UCSD-AML1 (cell line): ENCODE data around the gene EFHD2.
"Not testable (repeated sequence)": the region's sequence is repeated elsewhere in the genome, so short reads cannot be mapped to it uniquely, and the experiment has no call there.

Experiments
- DNase-seq: peaks from one replicate; lab custom pipeline; 2025; ENCODE audit not compliant: unreplicated experiment; lab: John Stamatoyannopoulos, UW

EFHD2 gene

DNA sequence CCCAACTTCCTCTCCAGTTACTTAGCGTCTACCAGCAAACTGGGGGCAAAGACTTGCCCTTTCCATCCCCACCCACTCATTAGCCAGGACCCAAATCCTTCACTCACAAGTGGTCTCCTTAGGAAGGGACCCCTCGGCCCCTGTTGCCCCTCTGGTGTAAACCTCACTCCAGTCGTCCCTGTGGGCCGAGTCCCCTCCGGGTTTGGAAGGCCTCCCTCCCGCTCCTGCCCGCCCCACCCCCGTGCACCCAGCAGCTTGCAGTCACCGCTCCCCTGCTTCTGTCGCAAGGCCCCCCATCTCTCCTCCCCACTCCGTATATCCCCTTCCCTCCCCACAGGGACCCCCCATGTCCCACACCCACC lies 1.2 kb downstream of the EFHD2 start:
- no peak for DNase-seq

DNA sequence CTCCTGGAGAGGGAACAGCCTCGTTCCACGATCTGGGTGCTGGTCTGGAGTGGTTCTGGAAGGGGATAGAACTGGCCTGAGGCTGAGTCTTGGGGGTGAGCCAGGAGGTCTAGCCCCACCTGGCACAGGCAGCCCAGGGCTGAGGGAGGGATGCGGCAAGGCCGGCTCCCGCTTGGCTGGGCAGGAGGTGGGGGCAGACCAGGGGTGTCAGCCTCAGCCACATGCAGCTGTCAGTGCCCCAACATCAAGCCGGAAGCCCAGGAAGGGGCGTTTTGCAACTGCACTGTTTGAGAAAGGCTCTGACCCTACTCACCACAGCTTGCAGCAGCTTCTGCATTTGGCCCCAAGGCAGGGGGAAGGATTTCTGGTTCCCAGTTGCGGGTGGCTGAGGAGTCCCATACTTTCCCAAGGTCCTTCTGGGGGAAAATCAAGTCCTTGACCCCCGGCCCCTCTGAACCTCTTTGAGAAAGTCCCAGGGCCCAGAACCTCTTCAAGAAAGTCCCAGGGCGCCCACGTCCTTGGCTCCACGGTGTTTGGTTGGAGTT lies 2.0 kb downstream of the EFHD2 start:
- DNase-seq, result peak; percentile 78

DNA sequence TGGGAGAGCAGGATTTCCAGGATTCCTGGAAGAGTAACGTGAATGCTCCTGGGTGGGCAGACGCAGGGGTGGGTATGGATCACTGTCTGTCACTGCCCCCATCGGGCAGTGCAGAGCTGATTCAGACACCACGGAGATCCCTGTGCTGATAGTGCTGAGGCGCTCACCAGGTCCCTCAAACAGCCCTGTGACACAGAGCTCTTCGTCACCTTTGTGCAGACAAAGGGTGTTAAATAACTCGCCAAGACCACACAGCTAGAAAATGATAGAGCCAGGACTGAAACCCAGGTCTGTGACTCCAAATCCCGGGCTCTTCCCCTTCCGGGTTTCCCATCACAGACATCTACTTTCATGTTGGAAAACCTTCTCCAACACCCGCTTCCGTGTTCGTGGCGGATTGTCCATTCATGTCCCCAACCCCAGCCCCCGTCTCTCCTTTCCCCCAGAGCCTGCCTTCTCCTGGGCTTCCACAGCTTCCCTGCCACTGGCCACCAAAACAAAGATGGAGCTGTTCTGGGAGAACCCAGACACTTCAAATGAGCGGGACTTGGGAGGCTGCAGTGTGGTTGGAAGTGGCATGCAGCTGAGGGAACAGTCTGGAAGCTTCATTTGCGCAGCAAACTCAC lies 2.6 kb downstream of the EFHD2 start:
- no peak for DNase-seq

DNA sequence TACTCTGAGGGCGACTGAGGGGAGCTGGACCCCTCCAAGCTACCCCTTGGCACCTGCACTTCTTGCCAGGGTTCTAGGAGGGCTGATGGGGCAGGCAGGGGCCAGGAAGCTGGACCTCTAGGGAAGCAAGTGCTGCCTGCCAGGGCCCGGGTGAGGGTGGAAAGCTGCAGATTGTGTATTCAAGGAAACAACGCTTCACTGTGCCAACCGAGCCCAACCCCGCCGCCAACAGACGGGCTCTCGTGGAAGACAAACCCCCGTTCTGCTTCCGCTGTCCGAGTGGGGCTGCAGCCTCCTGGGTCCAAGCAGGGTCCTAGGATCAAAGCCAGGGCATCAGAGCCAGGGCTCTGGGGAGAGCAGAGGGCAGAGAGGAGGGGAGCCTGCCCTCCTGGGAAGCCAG lies 3.2 kb downstream of the EFHD2 start:
- no peak for DNase-seq

DNA sequence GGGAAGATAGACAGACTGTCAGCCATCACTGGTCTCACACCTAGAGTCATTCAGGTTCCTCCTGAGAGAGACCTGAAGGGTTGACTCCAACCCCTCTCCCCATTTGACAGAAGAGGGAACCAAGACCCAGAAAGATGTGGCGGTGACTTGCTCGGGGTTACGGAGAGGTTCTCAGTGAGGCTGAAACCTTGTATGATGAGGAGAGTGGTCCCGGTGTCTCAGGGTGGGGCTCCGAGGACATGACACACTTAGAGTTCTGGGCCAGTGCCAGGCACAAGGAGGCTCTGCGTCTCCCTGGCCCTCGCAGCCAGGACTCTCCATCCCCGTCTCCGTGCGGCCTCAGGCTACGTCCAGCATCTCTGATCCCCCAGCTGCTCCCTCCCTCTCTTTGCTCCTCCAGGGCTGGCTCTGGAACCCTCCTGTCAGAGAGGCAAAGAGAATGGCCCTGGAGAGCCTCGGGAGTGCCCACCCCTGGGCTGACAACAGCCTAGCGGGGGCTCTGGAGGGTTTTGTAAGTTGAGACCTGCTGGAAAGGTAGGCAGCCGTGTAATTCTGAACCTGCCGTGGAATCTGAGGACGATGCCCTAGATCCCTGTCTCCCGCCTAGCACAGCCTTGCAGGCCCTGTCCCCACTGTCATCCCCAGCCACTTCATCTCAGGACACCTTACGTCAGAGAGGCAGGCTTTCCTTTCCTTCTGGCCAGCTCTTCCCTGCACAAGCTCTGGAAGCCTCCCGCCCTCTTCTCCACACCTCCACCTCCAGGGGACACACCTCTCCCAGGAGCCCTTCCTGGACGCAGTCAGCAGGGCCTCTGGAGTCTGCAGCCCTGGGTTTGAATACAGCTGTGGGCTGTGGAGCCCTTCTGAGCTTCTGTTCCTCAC lies 4.1 kb downstream of the EFHD2 start:
- no peak for DNase-seq

DNA sequence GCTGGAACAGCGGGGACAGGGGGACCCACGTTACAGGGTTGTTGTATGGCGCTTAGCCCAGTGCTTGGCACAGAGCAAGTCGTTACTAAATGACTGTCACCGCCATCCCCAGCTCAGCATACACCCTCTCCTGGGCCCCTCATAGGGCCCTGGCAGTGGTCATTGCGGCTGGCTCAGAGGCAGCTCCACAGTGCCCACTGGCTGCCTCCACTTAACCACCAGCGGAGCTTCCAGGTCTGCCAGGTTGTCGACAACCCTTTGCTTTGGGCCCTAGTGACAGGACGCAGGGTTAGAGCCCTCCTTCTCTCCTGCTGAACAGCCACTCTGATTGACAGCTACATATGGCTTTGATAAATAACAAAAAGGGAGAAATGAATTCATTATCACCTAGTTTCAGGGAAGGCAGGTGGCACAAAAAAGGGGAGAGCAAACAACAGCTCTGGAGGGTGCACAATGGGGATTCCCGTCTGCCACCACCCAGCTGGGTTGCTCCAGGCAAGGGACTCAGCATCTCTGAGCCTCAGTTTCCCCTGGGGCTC lies 4.8 kb downstream of the EFHD2 start:
- DNase-seq, result no peak

DNA sequence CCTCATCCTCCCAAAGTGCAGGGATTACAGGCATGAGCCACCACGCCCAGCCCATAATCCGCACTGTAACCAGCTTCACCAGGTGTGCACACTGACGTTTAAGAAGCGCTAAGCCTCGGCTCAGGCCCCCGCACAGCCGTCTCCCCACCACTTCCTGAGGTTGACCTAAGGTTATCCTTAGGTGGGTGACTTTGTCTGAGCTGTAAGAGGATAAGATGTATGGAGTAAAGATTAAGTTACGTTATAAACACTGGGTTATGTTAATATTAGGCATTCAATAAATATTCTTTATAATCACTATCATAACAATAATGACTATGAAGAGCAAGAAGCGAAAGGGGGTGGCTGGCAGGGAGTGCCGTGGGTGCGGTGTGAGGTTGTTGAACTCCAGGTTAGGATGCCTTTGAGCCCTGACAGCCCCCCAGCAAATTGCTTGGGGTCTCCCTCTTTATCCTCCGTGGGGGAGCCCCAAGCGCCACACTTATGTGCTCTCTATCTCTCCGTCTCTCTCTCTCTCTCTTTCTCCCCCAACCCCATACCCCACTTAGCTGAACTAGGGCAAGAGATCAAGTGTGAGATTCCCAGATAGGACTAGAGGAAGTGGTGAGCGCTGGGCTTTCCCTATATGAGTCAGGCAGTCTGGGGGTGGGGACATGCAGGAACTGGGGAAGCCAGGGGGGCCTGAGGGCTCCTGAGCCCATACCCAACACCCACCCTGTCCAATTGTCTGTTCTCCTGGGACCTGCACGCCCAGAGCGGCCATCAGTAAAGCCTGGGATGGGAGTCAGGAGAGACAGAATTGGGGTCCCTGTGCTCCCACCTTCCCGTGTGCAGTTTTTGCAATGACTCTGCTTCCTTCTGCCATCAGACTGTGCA lies 7.6 kb downstream of the EFHD2 start:
- peak; percentile 64 for DNase-seq

DNA sequence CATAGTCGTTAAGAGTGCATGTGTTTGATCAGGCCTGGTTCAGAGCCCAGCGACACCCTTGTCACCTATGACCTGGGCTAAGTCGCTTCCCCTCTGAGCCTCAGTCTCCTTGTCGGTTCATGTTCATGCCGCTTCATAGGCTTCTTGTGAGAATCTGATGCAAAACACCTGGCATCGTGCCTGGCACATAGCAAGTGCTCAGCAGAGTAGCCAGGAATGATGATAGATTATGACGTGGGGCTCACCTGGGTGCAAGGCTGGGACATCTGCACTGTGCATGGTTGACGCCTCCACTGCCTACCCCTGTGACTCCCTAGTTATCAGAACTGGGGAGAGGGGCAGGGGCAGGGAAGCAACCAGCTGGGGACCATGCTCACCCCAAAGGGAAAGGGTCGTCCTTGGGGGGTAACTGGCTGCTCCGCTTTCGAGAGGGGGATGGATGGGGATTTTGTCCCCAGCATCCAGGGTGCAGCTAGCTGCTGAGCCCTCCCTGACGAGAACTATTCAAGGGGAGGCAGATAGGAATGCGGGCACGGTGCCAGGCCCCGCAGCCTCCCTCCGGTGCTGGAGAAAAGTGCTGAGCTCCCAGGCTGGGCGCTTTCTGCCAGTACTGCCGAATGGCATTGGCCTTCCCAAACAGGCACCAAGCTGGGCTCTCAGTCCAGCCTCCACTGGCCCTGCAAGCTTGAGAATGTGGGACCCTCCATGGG lies 9.3 kb downstream of the EFHD2 start:
- DNase-seq, result no peak

DNA sequence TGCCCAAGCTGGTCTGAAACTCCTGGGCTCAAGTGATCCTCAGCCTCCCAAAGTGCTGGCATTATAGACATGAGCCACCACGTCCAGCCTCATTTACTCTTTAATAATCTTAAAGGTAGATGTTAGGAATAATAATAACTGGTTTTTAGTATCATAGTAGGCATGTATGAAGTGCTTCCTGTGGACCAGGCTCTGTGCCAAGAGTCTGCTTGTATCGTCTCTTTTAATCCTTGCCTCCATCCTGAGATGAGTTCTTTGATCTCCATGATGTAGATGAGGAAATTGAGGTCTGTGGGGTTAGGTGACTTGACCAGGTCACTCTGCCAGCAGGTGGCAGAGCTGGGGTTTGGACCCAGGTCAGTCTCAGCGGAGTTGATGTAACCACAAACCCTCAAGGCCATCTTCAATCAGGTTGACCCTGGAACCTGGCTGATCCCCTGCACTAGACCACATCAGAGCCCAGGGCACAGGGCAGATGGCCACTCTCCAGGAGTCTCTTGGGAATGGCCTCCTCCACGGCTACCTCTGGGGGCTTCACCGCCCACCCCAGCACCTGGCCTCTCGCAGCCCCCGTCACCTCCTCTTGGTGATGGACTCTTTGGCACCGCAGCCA lies 11.3 kb downstream of the EFHD2 start:
- no peak for DNase-seq

DNA sequence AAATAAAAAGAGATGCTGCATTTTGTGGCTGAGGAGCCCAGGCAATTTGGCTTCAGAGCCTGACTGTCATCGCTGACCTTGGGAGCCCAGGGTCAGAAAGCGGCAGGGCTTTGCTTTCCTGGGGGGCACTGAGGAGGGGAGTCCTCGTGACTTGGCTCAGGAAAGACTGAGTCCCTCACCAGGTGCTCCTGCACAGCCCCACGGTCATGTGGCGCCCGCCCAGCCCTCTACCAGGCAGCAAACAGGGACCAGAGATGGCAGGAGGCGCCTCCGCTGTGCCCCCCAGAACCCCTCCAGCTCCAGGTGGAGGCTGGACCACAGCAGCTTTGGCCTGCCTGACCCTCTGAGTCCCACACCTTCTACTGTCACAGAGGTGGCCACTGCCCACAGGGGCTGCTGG lies 13.2 kb downstream of the EFHD2 start:
- no peak for DNase-seq

DNA sequence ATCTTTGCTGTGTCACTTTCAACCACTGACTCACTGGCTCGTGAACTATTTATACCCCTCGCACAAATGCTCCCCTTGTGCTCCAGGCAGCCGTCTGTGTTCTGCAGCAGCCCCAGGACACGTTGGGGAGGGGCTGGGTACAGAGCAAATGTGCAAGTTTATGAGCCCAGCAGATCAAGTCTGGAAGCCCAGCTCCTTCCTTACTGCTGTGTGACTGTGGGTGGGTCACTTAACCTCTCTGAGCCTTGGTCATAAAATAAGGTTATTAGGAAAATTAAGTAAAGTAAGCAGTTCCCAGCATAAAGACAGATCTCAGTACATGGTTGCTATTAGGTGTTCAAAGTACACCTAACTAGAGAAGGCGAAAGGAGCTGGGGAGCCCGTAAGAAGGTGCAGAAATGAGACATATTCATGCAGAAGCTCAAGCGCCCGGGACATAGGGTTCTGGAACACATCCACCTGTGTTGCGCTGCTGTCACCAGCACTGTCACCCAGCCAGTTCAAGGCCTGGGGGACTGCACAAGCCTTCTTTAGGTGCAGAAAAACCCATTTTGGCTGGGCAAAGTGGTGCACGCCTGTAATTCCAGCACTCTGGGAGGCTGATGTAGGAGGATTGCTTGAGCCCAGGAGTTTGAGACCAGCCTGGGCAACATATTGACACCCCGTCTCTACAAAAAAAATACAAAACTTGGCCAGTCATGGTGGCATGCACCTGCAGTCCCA lies 13.8 kb downstream of the EFHD2 start:
- DNase-seq, result no peak

DNA sequence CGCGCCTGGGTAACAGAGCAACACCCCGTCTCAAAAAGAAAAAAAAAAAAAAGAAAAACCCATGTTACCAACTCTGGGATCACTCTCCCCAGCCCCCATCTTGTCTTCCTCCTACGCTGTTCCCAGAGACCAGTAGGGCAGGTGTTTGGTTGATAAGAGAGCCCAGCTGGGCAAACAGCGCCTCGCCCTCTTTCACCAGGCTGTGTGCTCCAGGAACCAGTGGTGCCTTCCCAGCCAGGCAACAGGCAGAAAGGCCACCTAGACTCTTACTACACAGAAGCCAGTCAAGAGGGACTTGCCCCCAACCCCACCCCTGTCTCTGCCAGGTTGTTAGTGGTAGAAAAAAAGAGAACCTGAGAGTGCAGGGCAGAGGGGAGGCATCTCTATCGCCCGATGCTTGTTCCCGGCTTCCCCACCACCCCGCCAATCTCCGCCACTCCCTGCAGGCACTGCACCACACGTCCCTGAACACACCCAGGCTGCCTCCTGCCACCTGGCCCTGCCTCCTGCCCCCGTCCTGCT lies 14.5 kb downstream of the EFHD2 start:
- DNase-seq, result no peak

DNA sequence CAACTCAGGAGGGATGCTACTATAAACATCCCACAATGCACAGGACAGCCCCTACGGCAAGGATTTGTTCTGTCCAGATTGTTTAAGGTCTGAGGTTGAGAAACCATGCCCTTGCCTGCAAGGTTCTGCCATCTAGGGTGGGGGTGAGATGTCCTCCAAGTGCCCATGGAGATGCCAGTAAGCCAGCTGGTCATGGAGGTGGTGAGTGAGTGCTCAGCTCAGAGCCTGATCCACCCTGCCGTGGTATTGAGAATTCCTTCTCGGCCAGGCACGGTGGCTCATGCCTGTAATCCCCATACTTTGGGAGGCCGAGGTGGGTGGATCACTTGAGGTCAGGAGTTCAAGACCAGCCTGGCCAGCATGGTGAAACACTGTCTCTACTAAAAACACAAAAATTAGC lies 15.3 kb downstream of the EFHD2 start:
- no peak for DNase-seq

DNA sequence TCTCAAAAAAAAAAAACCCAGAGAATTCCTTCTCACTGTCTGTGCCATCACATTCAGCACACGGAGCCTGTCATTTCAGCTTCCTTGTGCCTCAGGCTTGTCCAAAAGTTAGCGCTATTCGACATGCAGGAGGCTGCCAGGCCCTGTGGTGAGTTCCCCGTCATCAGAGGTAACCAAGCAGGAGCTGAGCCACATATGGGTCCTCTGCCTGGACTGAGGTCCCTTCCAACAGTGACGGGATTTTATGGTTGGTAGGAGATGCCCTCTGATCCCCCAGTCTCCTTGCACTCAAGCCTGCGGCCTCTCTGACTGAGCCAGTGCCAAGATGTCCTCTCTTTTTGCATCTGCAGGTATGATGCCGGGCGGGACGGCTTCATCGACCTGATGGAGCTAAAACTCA lies 15.8 kb downstream of the EFHD2 start:
- no peak for DNase-seq

DNA sequence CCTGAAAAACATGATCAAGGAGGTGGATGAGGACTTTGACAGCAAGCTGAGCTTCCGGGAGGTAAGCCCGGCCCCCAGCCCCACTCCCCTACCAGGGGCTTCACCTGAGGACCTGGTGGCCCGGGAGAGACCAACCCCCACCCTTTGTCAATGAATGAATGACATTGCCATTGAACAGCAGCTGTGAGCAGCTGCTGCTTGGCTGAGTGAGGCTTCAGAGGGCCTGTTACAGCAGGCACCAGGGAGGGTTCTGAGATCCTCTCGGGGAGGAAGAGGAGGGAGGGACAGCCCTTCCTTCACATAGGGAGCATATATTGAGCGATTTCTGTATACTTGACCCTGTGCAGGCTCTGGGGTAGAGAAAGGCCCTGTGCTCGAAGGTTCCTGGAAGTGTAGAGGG lies 16.3 kb downstream of the EFHD2 start:
- DNase-seq, result no peak

DNA sequence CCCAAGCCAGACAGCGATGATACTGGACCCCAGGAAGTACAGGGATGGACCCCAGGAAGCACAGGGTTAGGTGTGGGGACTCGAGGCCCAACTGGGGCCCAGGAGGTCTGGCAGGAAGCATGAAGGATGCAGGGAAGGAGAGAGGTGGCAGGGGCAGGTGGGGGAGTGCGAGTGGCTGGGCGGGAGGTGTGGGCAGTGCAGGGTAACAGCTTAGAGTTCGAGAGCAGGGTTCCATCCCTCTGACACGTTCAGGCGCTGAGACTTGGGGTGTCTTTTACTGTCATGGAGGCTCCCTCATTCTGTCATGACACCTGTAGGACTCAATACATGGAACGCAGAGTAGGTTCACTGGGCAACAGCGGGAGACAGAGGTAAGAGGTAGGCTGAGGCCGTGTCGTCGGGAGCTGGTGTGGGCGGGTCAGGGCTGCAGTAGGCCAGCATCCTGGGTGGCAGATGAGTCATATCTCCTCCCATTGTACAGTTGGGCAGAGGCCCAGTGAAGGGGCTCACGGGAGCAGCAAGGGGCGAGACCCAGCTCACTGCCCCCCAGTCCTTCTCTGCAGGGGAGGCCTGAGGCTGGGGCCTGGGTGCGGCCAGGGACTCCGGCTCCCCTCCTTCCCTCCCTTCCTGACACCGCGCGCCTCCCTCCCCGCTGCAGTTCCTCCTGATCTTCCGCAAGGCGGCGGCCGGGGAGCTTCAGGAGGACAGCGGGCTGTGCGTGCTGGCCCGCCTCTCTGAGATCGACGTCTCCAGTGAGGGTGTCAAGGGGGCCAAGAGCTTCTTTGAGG lies 17.0 kb downstream of the EFHD2 start:
- no peak for DNase-seq

DNA sequence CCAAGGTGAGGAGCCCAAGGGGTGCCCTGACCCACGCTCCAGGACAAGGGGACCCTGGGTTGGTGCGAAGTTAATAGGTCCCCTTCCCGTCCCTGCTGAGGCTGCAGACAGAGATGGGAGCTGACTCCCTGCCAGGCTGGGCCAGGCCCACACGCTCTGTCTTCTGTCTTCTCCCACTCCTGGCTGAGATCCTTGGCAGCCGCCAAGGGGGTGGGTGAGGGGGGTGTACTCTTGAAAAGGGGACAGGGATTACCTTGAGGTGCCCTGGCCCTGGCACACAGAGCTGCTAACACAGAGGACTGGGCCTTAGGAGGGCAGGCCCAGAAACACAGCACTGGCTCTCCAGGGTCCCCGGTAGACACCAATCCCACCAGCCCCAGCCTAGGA lies 17.6 kb downstream of the EFHD2 start:
- DNase-seq, result no peak

DNA sequence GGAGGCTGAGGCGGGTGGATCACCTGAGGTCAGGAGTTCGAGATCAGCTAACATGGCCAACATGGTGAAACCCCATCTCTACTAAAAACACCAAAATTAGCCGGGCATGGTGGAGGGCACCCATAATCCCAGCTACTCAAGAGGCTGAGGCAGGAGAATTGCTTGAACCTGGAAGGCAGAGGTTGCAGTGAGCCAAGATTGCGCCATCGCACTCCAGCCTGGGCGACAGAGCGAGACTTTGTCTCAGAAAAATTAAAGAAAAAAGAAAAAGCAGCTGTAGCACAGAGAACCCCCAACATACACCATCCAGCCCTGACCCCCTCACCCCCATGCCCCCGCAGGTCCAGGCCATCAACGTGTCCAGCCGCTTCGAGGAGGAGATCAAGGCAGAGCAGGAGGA lies 18.6 kb downstream of the EFHD2 start:
- not testable (repeated sequence) for DNase-seq
